K562 (cell line): ENCODE results near the gene CCDC159. TPM values are rescaled to one million over a fixed set of nuclear protein-coding genes. Genes with fewer than 3 reads are reported as not detected.

Source experiments
- ATAC-seq: fragments of 200-7000 bp; cut with Tn5 transposase; 3 replicates; pipeline ENCODE4 v1.9.1; 2020; ENCODE audit warnings: moderate library complexity
- BruUV-seq: library from RNA; stranded (reverse); fragments of 400-500 nt; replicated peaks from 2 replicates; lab custom pipeline; 2021; lab: Mats Ljungman, UMichigan
- CTCF ChIA-PET: fragments of 300-600 bp; formaldehyde crosslinking; extraction: SDS; loops from one replicate; lab custom pipeline; 2021; ENCODE audit warnings: low intra/inter-chr PET ratio; lab: Yijun Ruan, JAX
- POLR2A ChIA-PET: fragments of 300-600, 350-650 bp; sonication (Branson Sonifier 250); formaldehyde crosslinking; extraction: SDS; loops from one replicate; lab custom pipeline; 2021; ENCODE audit warnings: antibody characterized with exemption, inconsistent platforms; lab: Yijun Ruan, JAX
- DNase-seq, 4 experiments: peaks; one replicate each; pipeline versions ENCODE4 v3.0.0 to v3.0.0-alpha.2; 2011 to 2018; ENCODE audit warnings: low spot score in 3 of 4, mixed read lengths in 3 of 4; ENCODE audit errors: extremely low read depth in 1 of 4
- FAIRE-seq: peaks from 2 replicates; lab custom pipeline; 2011; peaks lifted over from hg19 to GRCh38; lab: Jason Lieb, UNC
- H2AFZ ChIP-seq: 2 replicates; pipeline ENCODE4 v1.6.0; 2011; ENCODE audit warnings: low read depth, low read length, control low read depth, inconsistent platforms
- H3K27ac ChIP-seq: fragments of 200-600 bp; 3 replicates; pipeline ENCODE4 v1.8.0; 2011; ENCODE audit warnings: low read depth, mild to moderate bottlenecking, control low read depth, inconsistent platforms, low read length, moderate library complexity, mixed read lengths; ENCODE audit errors: extremely low read depth
- H3K27me3 ChIP-seq, 2 experiments: fragments of 300-600 bp in 1 of 2; 2 replicates in 1 of 2; 3 replicates in 1 of 2; pipeline versions ENCODE4 v1.6.0 to v1.8.0; 2011; ENCODE audit warnings: inconsistent platforms in 2 of 2, low read length in 2 of 2, mild to moderate bottlenecking in 1 of 2, mixed read lengths in 1 of 2, moderate library complexity in 1 of 2; ENCODE audit not compliant: control insufficient read depth in 2 of 2, insufficient read depth in 2 of 2
- H3K36me3 ChIP-seq: fragments of 300-600 bp; 3 replicates; pipeline ENCODE4 v1.8.0; 2011; ENCODE audit warnings: mild to moderate bottlenecking, low read length, inconsistent platforms; ENCODE audit not compliant: control insufficient read depth, insufficient read depth
- H3K4me1 ChIP-seq, 2 experiments: fragments of 200-600 bp in 1 of 2; replicated peaks in 1 of 2; 2 replicates in 1 of 2; 3 replicates in 1 of 2; pipeline versions ENCODE4 v1.5.1 to v1.8.0; 2011; ENCODE audit warnings: inconsistent platforms in 2 of 2, low read length in 2 of 2, mild to moderate bottlenecking in 1 of 2, mixed read lengths in 1 of 2, moderate library complexity in 1 of 2; ENCODE audit not compliant: control insufficient read depth in 2 of 2, insufficient read depth in 2 of 2
- H3K4me2 ChIP-seq: 2 replicates; pipeline ENCODE4 v1.6.1; 2011; ENCODE audit warnings: low read length, control low read depth, inconsistent platforms, mixed read lengths; ENCODE audit not compliant: insufficient read depth
- H3K4me3 ChIP-seq: fragments of 200-600 bp; sonication (generic), shearing (Covaris generic); 2 replicates; pipeline ENCODE4 v1.5.1; 2016; ENCODE audit warnings: control low read depth, inconsistent platforms
- H3K79me2 ChIP-seq: fragments of 200-600 bp; 3 replicates; pipeline ENCODE4 v1.8.0; 2011; ENCODE audit warnings: low read length, inconsistent platforms; ENCODE audit not compliant: control insufficient read depth, insufficient read depth
- H3K9ac ChIP-seq, 2 experiments: 2 replicates each; pipeline versions ENCODE4 v1.6.0 to v1.6.1; 2011; ENCODE audit warnings: low read depth in 2 of 2, low read length in 2 of 2, control low read depth in 1 of 2, inconsistent platforms in 1 of 2, mild to moderate bottlenecking in 1 of 2, mixed read lengths in 1 of 2; ENCODE audit not compliant: insufficient read depth in 1 of 2
- H3K9me1 ChIP-seq: one replicate; pipeline ENCODE4 v1.6.0; 2011; ENCODE audit warnings: inconsistent platforms, mild to moderate bottlenecking, low read length, moderate library complexity; ENCODE audit not compliant: control insufficient read depth, insufficient read depth
- H3K9me3 ChIP-seq: replicated peaks from 2 replicates; pipeline ENCODE4 v1.5.1; 2011; ENCODE audit warnings: low read depth, low read length, inconsistent platforms; ENCODE audit not compliant: control insufficient read depth, insufficient read depth
- H4K20me1 ChIP-seq: replicated peaks from 2 replicates; pipeline ENCODE4 v1.6.1; 2011; ENCODE audit warnings: low read length, inconsistent platforms, mixed read lengths; ENCODE audit not compliant: control insufficient read depth, insufficient read depth
- POLR2G ChIP-seq: fragments of 200-400 bp; formaldehyde crosslinking; IDR thresholded peaks from 2 replicates; pipeline ENCODE4 v1.6.1; 2017; ENCODE audit warnings: low read depth, mild to moderate bottlenecking, antibody characterized with exemption, low read length, moderate library complexity
- SIN3A ChIP-seq, 2 experiments: fragments of 150-350 bp in 1 of 2; IDR thresholded peaks; 2 replicates each; pipeline ENCODE4 v1.6.1; 2011 to 2016; ENCODE audit warnings: borderline replicate concordance in 2 of 2, low read depth in 2 of 2, low read length in 2 of 2, mild to moderate bottlenecking in 2 of 2, moderate library complexity in 2 of 2; ENCODE audit not compliant: control insufficient read depth in 1 of 2
- WGBS: fragments of 100-300 bp; shearing (Covaris generic); methylation state at CpG from one replicate; pipeline ENCODE4 v1.1.6; 2016; ENCODE audit warnings: low coverage, mixed read lengths; ENCODE audit not compliant: insufficient coverage; ENCODE audit errors: missing lambda C conversion rate; 5-methylcytosine and 5-hydroxymethylcytosine counted together
- in situ Hi-C: fragments of 300-500 bp; cut with MboI; formaldehyde crosslinking; loops from 4 replicates; pipeline ENCODE4 v1.15.0; 2018; ENCODE audit warnings: inconsistent platforms, mixed read lengths
- intact Hi-C: fragments of 100-400 bp; cut with micrococcal nuclease; formaldehyde crosslinking; loops from 2 replicates; pipeline ENCODE4 v1.14.2; 2022
- polyA plus RNA-seq, 8 experiments: library from polyadenylated mRNA; depleted of rRNA in 4 of 8; stranded (reverse) in 5 of 8; unstranded in 3 of 8; fragments of >200 nt; fragmentation: Nextera tagmentation in 2 of 8; fragmentation: Illumina TruSeq in 1 of 8; extraction: Ambion mirVana in 2 of 8; extraction: Trizol in 1 of 8; gene quantifications; 2 replicates each; pipeline versions ENCODE4 v1.2.1 to v1.2.3, GENCODE V29; 2011 to 2014; ENCODE audit warnings: inconsistent platforms in 1 of 8, missing spikeins in 1 of 8
- total RNA-seq, 7 experiments: library from RNA; depleted of rRNA in 6 of 7; stranded (reverse); fragments of >200 nt in 6 of 7; fragmentation: Illumina TruSeq in 2 of 7; extraction: Trizol in 2 of 7; gene quantifications; 2 replicates each; pipeline versions ENCODE4 v1.2.1 to v1.2.3, GENCODE V29; 2011 to 2021; ENCODE audit warnings: low replicate concordance in 1 of 7
- TF ChIP-seq, protein P1 (sequence below): sonication (generic); formaldehyde crosslinking; IDR thresholded peaks from 2 replicates; pipeline ENCODE4 v1.8.1; 2023; ENCODE audit warnings: mild to moderate bottlenecking, missing genetic modification reagents
- TF ChIP-seq, protein P2 (sequence below): fragments of 450-650 bp; formaldehyde crosslinking; IDR thresholded peaks from 2 replicates; pipeline ENCODE4 v1.4.0; 2020; ENCODE audit warnings: mild to moderate bottlenecking, moderate library complexity

Gene CCDC159
- total and polyA plus RNA-seq, 9 of the 15 experiments (the other 6 are each of a cell fraction or from before 2014, with no cell fraction given) = 0.68 to 10.1 (median 4.7) TPM

DNA sequence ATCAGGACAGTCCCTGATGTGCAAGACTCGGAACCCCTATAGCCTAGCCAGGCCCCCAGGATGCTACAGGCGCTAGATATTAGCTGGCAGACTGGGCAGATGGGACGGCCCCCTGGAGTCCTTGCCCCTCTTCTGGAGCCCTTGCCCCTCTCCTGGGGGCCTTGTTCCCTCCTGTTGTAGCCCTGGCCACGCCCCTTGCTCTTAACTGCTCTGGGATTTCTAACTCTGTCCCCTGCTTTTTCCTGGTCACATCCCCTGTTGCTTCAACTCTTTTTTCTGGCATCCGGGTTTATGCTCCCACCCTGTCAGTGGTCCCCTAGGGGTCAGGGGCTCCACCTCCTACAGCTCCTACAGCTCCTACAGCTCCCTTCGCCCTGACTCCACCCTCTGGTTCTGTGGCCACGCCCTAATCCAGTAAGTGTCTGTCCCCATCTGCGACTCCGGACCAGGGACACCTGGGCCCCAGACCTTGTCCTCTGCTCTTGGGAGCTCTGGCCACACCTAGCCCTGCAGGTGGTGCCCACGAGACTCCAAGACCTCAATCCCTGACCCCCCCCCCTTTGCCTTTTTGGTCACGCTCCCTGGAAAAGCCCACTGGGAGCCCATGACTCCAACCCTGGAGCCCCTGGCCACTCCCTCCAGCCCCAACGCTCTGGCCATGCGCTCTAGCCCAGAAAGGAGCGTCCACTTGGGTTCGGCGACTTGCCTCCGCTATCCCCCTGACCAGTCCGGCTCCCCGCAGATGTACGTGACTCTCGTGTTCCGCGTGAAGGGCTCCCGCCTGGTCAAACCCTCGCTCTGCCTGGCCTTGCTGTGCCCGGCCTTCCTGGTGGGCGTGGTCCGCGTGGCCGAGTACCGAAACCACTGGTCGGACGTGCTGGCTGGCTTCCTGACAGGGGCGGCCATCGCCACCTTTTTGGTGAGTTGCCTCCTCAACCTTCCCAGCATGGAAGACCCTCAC is 15.7 kb downstream of the CCDC159 start:
- no peak for FAIRE-seq
- TF ChIP-seq POLR2G = peak; percentile 39
- TF ChIP-seq SIN3A (IDR thresholded peaks at IDR 0.05; ENCODE audit: borderline replicate concordance in 2 of 2, control insufficient read depth in 1 of 2, low read depth in 2 of 2, low read length in 2 of 2) = 0 out of 4 replicates have a peak, but pooled peaks of 1 of the 2 experiments have one; percentile 22
- TF ChIP-seq, protein P1, sequence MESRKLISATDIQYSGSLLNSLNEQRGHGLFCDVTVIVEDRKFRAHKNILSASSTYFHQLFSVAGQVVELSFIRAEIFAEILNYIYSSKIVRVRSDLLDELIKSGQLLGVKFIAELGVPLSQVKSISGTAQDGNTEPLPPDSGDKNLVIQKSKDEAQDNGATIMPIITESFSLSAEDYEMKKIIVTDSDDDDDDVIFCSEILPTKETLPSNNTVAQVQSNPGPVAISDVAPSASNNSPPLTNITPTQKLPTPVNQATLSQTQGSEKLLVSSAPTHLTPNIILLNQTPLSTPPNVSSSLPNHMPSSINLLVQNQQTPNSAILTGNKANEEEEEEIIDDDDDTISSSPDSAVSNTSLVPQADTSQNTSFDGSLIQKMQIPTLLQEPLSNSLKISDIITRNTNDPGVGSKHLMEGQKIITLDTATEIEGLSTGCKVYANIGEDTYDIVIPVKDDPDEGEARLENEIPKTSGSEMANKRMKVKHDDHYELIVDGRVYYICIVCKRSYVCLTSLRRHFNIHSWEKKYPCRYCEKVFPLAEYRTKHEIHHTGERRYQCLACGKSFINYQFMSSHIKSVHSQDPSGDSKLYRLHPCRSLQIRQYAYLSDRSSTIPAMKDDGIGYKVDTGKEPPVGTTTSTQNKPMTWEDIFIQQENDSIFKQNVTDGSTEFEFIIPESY = 0 out of 2 replicates have a peak, but pooled peaks have one; percentile 26
- TF ChIP-seq, protein P2, sequence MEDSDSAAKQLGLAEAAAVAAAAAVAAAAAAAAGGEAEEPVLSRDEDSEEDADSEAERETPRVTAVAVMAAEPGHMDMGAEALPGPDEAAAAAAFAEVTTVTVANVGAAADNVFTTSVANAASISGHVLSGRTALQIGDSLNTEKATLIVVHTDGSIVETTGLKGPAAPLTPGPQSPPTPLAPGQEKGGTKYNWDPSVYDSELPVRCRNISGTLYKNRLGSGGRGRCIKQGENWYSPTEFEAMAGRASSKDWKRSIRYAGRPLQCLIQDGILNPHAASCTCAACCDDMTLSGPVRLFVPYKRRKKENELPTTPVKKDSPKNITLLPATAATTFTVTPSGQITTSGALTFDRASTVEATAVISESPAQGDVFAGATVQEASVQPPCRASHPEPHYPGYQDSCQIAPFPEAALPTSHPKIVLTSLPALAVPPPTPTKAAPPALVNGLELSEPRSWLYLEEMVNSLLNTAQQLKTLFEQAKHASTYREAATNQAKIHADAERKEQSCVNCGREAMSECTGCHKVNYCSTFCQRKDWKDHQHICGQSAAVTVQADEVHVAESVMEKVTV (CRISPR knock-in tag) = no peak

More for the DNA sequence above, 15.7 kb downstream of the CCDC159 start:
- Histone ChIP-seq H3K36me3 (peaks cover 4% of the 10 kb centered on the region; the same call in 1 of the 3 replicates), H3K9me3 (no peaks in the 10 kb centered on the region), H3K4me2 (peak overlapping the region; percentile 34), H3K79me2 (no peaks in the 10 kb centered on the region), H4K20me1 (no peaks in the 10 kb centered on the region; the same call in 1 of the 2 replicates), H3K4me3 (no peak overlapping the region), H3K9me1 (peaks cover 4% of the 10 kb centered on the region), H3K4me1 (peaks cover 10 to 41% of the 10 kb centered on the region in 2 experiments; a peak in 4 of 5 replicates), H3K27ac (no peak overlapping the region), H3K9ac (peak overlapping the region in 1 of 2 experiments; percentile 88; a peak in 1 of 4 replicates), H3K27me3 (no peaks in the 10 kb centered on the region), H2AFZ (peak overlapping the region; percentile 12)
- in situ Hi-C loops = no loop called here
- POLR2A ChIA-PET = interaction anchor here (0.6 to 4.4 kb wide), 7 partner anchors 8 to 1699 kb away, joined by 3 to 36 read pairs (median 5); partner anchors contain the start of genes CCDC159, SWSAP1 and TMEM205
- 74% methylated on average over 32 of the region's 35 CpGs for WGBS
- CTCF ChIA-PET = no interaction called here
- intact Hi-C loops = no loop called here
- peak; percentile 73 for ATAC-seq
- BruUV-seq = no TSS peak
- peak in 3 of 4 experiments; percentile 43 to 62 (median 58) for DNase-seq
